ENCODE data around the gene AGPAT4. TPM values are rescaled to one million over a fixed set of nuclear protein-coding genes. Genes with fewer than 3 reads are reported as not detected.

Gene AGPAT4
- total RNA-seq, 1 experiment from 2014 or later = 9.2 TPM

GRCh38 chr6:161242113-161242512 lies 31.7 kb downstream of the AGPAT4 start:
- no peak overlapping the region for H3K4me3 ChIP-seq (ENCODE audit: low read depth, low read length)
- POLR2A ChIA-PET = no interaction called here
- no peaks in the 10 kb centered on the region for H3K9me3 Mint-ChIP-seq (ENCODE audit: unreplicated experiment)
- H3K36me3 Mint-ChIP-seq (ENCODE audit: insufficient read depth, unreplicated experiment) = no peaks in the 10 kb centered on the region
- H3K27me3 ChIP-seq (replicated peaks; ENCODE audit: control insufficient read depth, insufficient read depth, low read length) = no peaks in the 10 kb centered on the region
- no TSS peak for BruUV-seq (replicated peaks)
- intact Hi-C loops (cut with micrococcal nuclease; ENCODE audit: unreplicated experiment) = no loop called here
- TF ChIP-seq CTCF (IDR thresholded peaks at IDR 0.05; ENCODE audit: insufficient read depth in 1 of 2, low read depth in 1 of 2, low read length in 1 of 2, severe bottlenecking in 1 of 2, unreplicated experiment in 1 of 2) = no peak
- CTCF ChIA-PET = no interaction called here
- no peaks in the 10 kb centered on the region for H3K27me3 Mint-ChIP-seq (ENCODE audit: insufficient read depth, unreplicated experiment)
- H3K36me3 ChIP-seq (ENCODE audit: control insufficient read depth, insufficient read depth, low read length) = no peaks in the 10 kb centered on the region
- H3K4me1 Mint-ChIP-seq (ENCODE audit: low read depth, unreplicated experiment) = no peaks in the 10 kb centered on the region
- DNase-seq = no peak
- H3K4me1 ChIP-seq = no peaks in the 10 kb centered on the region
- no peak overlapping the region for H3K27ac Mint-ChIP-seq (ENCODE audit: unreplicated experiment)
- no peaks in the 10 kb centered on the region for H3K9me3 ChIP-seq
- no peak overlapping the region for H3K4me3 Mint-ChIP-seq (ENCODE audit: unreplicated experiment)

- H3K9me3 ChIP-seq = no peaks in the 10 kb centered on the region
- Mint-ChIP-seq H3K4me1 (ENCODE audit: low read depth, unreplicated experiment) (no peaks in the 10 kb centered on the region), H3K36me3 (ENCODE audit: insufficient read depth, unreplicated experiment) (no peaks in the 10 kb centered on the region), H3K27ac (ENCODE audit: unreplicated experiment) (no peak overlapping the region), H3K9me3 (ENCODE audit: unreplicated experiment) (no peaks in the 10 kb centered on the region), H3K4me3 (ENCODE audit: unreplicated experiment) (no peak overlapping the region), H3K27me3 (ENCODE audit: insufficient read depth, unreplicated experiment) (no peaks in the 10 kb centered on the region)
- CTCF ChIA-PET = no interaction called here
- no TSS peak for BruUV-seq (replicated peaks)
- no peaks in the 10 kb centered on the region for H3K27me3 ChIP-seq (replicated peaks; ENCODE audit: control insufficient read depth, insufficient read depth, low read length)
- intact Hi-C loops (cut with micrococcal nuclease; ENCODE audit: unreplicated experiment) = no loop called here
- no peaks in the 10 kb centered on the region for H3K4me1 ChIP-seq
- no peaks in the 10 kb centered on the region for H3K36me3 ChIP-seq (ENCODE audit: control insufficient read depth, insufficient read depth, low read length)
- no peak for TF ChIP-seq CTCF (IDR thresholded peaks at IDR 0.05; ENCODE audit: insufficient read depth in 1 of 2, low read depth in 1 of 2, low read length in 1 of 2, severe bottlenecking in 1 of 2, unreplicated experiment in 1 of 2)
- H3K4me3 ChIP-seq (ENCODE audit: low read depth, low read length) = no peak overlapping the region
- POLR2A ChIA-PET = no interaction called here
- DNase-seq = no peak
These were observed 34.9 kb downstream of the AGPAT4 start for GRCh38 chr6:161239001-161239400.

- POLR2A ChIA-PET = no interaction called here
- Mint-ChIP-seq H3K4me1 (ENCODE audit: low read depth, unreplicated experiment) (no peaks in the 10 kb centered on the region), H3K27ac (ENCODE audit: unreplicated experiment) (no peak overlapping the region), H3K27me3 (ENCODE audit: insufficient read depth, unreplicated experiment) (no peaks in the 10 kb centered on the region), H3K4me3 (ENCODE audit: unreplicated experiment) (no peak overlapping the region), H3K36me3 (ENCODE audit: insufficient read depth, unreplicated experiment) (no peaks in the 10 kb centered on the region), H3K9me3 (ENCODE audit: unreplicated experiment) (no peaks in the 10 kb centered on the region)
- H3K4me1 ChIP-seq = no peaks in the 10 kb centered on the region
- no peaks in the 10 kb centered on the region for H3K9me3 ChIP-seq
- H3K27me3 ChIP-seq (replicated peaks; ENCODE audit: control insufficient read depth, insufficient read depth, low read length) = no peaks in the 10 kb centered on the region
- no peak for DNase-seq
- H3K36me3 ChIP-seq (ENCODE audit: control insufficient read depth, insufficient read depth, low read length) = no peaks in the 10 kb centered on the region
- TF ChIP-seq CTCF (IDR thresholded peaks at IDR 0.05; ENCODE audit: insufficient read depth in 1 of 2, low read depth in 1 of 2, low read length in 1 of 2, severe bottlenecking in 1 of 2, unreplicated experiment in 1 of 2) = no peak
- H3K4me3 ChIP-seq (ENCODE audit: low read depth, low read length) = no peak overlapping the region
- CTCF ChIA-PET = no interaction called here
- no TSS peak for BruUV-seq (replicated peaks)
- intact Hi-C loops (cut with micrococcal nuclease; ENCODE audit: unreplicated experiment) = no loop called here
These were observed 35.4 kb downstream of the AGPAT4 start for GRCh38 chr6:161238500-161238899.
